ENCODE data around the gene ARID4B.
"Not testable (repeated sequence)": the region's sequence is repeated elsewhere in the genome, so short reads cannot be mapped to it uniquely, and the experiment has no call there.

Gene ARID4B

DNA sequence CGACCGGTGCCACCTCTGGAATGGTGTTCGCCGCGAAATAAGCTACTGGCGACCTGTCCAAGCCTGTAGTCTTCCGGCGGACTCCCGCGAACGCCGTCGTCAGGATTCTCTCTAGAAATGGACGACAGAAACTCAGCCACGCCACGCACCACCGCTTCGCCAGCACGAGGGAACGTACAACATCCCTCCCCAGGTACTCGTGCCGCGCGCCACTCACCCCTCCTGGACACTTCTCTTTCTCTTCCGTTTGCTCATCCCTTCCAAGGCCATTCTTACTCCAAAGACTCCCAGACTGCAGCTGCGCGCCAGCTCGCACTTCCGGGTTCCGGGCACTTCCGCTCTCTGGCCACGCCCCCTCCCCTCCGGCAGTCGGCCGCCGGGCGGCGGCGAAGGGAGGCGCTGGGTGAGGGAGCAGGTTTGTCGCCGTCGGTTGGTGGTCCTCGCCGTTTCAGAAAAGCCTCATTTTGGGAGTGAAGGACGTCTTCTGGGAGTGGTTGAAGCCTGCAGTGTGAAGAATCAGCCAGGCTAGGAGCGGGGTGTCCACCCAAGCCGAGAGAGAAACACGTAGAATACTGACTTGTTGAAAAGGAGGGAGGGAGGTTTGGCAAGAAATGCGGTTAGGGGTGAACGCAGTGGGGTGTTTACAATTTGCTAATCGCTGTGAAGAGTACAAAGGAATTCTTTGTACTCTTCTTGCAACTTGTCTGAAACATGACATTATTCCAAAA, 166.9 kb downstream of the ARID4B start, which contains the start of gene RBM34:
Gene RBM34 (minus strand): TSS at position 294 of the 728 bp plus-strand sequence. CDS start 24 bp downstream, at position 270.
- DNase-seq (ENCODE audit: low spot score) = peak; percentile 91

DNA sequence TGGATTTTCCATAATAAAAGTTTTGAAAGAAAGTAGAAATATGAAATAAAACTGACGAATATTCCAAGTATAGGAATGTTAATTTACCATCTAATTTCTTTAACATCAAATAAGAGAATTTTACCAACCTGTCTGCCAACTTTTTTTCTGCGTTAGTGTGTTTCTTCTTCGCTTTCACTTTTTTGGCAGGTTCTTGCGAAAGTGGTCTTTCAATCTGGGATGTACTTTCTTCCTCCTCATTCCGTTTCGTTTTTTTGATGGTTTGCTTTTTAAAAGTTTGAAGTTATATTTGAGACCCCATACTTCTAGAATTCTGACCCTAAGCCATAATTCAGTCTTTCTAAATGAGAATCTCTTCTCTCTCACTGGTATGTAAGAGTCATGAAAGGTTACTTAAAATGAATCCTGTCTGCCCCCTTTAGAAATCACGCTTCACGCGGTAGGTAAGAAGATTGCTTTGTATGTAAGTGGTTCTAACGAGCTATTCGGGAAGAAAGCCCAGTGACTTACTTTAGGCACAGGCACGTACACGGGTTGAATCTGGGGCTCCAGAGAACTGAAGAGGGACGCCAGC, 167.5 kb downstream of the ARID4B start:
- peak; percentile 53 for DNase-seq (ENCODE audit: low spot score)

DNA sequence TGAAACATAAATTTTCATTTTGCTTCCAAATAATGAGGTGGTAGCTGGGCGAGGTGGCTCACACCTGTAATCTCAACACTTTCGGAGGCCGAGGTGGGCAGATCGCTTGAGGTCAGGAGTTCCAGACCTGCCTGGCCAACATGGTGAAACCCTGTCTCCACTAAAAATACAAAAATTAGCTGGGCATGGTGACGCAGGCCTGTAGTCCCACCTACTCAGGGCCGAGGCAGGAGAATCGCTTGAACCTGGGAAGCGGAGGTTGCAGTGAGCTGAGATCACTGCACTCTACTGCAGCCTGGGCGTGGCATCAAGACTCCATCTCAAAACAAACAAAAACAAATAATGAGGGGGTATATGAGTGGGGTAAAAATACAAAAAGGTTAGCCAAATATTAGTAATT, 168.0 kb downstream of the ARID4B start:
- not testable (repeated sequence) for DNase-seq (ENCODE audit: low spot score)

DNA sequence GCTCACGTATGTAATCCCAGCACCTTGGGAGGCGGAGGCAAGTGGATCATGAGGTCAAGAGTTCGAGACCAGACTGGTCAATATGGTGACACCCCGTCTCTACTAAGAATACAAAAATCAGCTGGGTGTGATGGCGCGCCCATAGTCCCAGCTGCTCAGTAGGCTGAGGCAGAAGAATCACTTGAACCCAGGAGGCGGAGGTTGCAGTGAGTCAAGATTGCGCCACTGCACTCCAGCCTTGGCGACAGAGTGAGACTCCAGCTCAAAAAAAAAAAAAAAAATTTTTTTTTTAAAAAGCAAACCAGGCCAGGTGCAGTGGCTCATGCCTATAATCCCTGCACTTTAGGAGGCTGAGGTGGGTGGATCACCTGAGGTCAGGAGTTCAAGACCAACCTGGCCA, 168.7 kb downstream of the ARID4B start:
- not testable (repeated sequence) for DNase-seq (ENCODE audit: low spot score)

DNA sequence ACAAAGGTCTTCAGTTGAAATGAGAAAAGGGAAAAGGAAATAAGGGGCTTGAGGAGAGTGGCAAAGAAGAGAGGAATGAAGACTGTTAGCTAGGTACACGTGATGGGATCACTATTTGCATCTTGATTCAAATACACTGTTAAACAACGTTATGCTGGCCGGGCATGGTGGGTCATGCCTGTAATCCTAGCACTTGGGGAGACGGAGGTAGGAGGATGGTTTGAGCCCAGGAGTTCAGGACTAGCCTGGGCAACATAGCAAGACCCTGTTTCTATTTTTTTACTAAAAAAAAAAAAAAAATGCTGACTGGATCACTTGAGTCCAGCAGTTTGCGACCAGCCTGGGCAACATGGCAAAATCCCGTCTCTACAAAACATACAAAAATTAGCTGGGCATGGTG, 169.3 kb downstream of the ARID4B start:
- no peak for DNase-seq (ENCODE audit: low spot score)

DNA sequence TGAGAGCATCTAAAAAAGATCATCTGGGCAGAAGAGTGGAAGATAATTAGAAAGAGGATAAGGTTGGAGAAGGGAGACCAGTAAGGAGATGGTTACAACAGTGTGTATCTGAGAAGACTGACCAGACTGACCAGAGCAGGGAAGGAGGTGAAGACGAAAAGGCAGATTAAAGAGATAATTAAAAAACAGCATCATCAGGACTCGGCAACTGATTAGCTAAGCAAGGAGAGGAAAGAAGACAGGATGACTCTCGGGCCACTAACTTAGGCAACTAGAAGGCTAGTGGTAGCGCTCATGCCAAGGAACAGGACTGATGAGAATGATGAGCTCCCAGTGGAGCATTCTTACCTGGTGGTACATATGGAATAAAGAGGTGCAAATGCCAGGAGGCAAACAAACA, 170.8 kb downstream of the ARID4B start:
- DNase-seq (ENCODE audit: low spot score) = no peak

DNA sequence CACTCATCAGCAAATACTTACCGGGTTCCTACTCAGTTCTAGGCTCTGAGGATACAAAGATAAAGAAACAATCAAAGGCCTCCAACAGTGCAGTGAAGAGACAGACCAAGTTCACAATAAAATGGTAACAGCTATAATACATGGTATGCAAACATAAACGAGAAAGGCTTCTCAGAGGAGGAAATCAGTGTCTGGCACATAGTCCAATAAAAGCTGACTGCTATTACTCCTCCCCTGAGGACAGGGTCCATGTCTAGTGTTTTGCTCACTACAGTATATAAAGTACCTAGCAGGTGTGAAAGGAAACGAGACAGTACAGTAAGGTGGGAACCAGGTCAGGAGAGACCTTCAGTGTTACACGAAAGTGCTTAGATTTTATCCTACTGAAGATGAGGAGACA, 171.2 kb downstream of the ARID4B start:
- no peak for DNase-seq (ENCODE audit: low spot score)

DNA sequence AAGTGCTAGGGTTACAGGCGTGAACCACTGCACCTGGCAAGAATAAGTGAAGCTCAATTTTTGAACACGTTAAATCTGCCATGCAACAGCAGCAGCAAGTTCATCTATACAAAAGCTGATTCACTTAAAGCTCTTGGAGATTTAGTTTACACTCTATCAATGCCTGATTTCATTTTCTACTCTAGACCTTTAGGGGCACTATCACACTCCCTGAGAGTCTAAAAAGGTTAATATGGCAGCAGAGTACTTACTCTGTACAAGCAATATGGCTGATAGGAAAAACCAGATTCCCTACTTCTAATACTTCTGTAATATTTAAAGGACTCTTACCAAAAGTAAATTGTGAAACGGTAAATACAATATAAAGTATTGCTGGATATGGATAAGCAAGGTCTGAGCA, 171.7 kb downstream of the ARID4B start:
- DNase-seq (ENCODE audit: low spot score) = no peak

DNA sequence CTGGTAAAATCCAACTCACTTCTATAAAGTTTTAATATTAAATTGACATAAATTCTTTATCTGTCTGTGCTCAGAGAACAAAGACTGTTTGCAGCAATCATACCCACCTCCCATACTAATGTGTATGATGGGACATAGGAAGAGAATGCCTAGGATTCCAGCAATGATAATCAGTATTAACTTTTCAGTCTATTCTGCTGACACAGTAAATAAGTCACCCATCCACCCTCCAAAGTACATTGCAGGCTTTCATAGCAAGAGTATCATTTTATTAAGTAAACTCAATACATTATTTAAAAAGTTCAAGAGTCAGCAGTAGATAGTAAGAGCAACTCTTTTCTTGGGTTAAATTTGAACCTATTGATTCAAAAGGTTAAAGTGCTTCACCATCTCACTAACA, 175.7 kb downstream of the ARID4B start:
- no peak for DNase-seq (ENCODE audit: low spot score)

DNA sequence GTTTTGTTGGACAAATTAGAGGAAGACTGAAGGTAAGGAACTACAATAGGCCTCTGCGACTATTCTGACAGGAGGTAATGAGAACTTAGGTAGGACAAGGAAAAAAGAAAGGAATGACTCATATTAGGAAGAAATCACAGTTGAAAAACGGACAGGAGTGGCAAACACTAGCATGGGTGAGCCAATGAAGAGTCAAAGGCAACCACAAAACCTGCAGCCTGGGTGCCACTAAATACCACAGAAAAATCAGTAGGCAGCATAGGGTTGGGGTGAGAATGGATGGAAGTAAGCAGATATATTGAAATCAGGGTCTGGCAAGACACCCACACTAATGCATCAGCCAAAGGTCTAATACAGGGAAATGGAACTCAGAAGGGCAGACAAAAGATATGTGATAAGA, 176.9 kb downstream of the ARID4B start:
- DNase-seq (ENCODE audit: low spot score) = no peak

DNA sequence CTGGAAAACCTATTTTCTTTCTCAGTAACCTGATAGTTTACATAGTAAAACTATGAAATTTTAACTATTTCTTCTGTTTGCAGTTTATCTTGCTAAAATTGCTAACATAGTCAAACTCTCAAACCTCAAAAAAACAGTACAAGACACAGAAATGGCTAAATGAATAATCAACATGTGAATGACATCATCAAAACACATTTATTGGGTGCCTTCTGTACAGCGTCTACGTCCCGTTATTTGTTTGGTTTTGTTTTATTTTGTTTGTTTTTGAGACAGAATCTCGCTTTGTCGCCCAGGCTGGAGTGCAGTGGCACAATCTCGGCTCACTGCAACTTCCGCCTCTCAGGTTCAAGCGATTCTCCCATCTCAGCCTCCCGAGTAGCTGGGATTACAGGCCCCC, 178.2 kb downstream of the ARID4B start:
- DNase-seq (ENCODE audit: low spot score) = no peak

DNA sequence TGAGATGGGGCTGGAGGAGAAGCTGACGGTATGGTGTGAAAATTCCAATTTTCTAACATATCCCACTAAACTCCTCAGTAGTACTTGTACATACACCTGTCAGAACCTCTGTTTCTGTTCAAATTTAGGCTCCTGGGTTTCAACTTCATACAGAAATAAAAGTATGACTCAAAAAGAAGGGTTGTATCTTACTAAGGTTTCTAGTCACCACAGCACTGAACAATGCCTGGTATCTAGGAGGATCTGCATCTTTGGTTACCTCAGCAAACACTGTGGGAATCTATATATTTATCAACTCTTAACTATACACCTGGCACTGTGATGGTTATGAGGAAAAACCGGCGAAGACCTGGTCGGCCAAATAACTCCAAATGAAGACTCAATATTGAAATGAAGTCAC, 180.7 kb downstream of the ARID4B start:
- no peak for DNase-seq (ENCODE audit: low spot score)

DNA sequence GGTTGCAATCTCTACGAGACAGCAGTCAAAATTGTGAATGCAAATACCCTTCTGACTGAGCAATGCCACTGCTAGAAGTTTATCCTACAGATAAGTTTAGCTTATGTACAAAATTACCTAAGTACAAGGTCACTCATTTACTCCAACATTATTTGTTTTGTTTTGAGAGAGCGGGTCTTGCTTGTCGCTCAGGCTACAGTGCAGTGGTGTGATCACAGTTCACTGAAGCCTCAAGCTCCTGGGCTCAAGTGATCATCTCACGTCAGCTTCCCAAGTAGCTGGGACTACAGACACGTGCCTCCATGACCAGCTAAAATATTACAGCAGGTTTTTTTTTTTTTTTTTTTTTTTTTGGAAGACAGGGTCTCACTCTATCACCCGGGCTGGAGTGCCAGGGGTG, 182.3 kb downstream of the ARID4B start:
- no peak for DNase-seq (ENCODE audit: low spot score)

DNA sequence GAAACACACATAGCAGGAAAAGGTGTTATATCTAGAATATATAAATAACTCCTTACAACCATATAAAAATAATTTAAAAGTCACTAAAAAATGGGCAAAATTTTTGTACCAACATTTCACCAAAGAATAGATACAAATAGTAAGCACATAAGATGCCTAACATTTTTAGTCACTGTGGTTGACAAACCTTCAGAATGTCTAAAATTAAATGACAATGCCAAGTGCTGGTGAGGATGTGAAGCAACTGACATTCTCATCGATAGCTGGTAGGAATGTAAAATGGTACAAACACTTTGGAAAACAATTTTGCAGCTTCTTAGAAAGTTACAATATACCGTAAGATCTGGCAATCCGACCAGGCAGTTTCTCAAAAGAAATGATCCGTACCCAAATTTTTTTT, 185.0 kb downstream of the ARID4B start:
- DNase-seq (ENCODE audit: low spot score) = no peak

DNA sequence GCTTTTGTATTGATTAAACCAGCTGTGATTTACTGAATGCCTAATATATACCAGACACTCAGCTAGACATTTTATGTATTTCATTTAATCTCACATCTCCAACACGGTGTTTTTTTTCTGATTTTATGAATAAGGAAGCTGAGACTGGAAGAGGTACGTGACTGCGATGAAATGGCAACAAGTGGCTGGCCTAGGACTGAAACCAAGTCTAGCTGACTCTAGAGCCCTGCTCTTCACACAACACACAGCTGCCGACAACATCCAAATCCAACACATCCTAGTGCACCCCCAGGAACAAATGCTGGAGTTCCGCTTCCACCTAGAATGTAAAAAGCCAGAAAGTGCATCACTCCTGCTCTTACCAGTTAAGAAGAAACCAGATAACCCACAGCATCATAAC, 188.7 kb downstream of the ARID4B start:
- DNase-seq (ENCODE audit: low spot score) = no peak

DNA sequence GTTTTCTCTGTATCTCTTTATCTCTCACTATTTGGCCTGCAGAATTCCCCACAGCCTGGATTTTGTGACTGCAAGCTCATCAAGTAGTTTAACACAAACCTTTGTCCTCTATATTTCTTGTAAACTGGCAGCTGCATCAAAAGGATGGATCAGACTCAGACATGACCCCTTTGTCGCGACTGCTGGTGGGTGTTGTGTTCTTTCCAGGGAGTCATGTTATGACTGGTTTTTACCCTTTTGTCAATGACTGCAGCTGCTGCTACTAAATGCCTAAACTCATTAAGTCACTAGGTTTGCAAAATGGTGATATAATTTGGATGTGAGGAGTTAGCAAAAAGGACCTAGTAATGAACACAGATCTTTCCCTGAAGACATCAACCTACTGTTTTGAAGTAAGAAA, 189.2 kb downstream of the ARID4B start:
- no peak for DNase-seq (ENCODE audit: low spot score)

DNA sequence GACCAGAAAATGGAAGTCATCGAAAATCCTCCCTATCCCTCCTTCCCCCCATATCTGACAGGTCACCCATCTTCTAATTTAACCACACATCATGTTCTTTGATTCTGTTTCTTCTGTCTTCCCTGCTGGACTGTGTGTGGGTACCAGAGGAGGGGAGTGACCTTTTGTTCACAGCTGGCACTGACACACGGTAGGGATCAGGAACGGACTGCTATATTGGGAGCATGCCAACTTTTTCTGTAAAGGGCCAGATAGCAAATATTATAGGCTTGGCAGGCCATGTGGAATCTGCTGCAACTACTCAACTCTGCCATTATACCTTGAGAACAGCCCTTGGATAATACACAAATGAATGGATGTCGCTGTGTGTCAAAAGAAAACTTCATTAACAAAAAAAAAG, 191.9 kb downstream of the ARID4B start:
- DNase-seq (ENCODE audit: low spot score) = no peak

DNA sequence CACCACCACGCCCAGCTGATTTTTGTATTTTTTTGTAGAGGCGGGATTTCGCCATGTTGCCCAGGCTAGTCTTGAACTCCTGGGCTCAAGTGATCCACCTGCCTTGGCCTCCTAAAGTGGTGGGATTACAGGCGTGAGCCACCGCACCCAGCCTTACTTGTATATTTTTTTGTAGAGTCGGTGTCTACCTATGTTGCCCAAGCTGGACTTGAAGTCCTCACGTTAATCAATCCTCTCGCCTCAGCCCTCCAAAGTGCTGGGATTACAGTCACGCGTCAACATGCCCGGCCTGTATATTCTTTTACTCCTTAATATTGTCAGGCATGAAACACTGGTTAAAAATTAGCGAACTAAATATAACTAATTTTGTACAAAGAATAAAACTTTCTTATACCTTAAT, 193.8 kb downstream of the ARID4B start:
- DNase-seq (ENCODE audit: low spot score) = no peak

DNA sequence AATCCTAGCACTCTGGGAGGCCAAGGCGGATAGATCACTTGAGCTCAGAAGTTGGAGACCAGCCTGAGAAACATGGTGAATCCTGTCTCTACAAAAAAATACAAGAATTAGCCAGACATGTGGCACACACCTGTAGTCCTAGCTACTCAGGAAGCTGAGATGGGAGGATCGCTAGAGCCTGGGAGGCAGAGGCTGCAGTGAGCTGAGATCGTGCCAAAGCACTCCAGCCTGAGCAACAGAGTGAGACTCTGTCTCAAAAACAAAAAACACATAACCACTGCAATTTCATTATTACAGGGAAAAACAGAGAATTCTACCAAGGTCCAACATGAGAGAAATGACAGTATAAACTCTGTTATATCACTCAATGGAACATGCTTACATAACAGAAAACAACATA, 194.9 kb downstream of the ARID4B start:
- no peak for DNase-seq (ENCODE audit: low spot score)

DNA sequence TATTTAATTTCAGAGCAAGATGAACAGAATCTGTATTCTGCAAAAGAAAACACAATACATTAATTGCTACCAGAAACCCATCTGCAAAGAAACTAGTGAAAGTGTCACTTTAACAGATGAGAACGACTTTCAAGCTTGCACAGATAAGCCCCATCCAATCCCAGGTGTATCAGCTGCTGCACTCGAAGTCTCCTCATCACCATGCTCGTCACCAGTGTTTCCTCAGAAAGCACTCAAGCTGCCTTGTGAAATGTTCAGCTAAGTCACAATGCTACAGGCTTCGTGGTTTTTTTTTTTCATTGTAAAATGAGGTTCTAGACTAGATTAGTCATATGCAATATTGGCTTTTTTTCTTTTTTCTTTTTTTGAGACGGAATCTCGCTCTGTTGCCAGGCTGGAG, 196.0 kb downstream of the ARID4B start:
- no peak for DNase-seq (ENCODE audit: low spot score)

DNA sequence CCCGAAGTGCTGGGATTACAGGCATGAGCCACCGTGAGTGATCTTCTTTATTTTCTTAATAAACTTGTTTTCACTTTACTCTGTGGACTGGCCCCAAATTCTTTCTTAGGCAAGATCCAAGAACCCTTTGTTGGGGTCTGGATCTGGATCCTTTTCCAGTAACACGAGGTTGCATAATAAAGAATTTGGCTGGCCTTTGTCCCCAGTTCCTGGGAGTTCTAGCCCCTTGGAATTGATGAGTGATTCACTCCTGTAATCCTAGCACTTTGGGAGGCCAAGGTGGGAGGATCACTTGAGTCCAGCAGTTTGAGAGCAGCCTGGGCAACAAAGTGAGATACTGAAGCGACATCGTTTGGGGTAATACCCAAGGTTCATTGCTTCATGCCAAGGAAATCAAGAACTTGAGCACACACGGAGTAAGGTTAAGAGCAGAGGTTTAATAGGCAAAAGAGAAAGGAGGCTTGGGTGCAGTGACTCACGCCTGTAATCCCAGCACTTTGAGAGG, 197.2 kb downstream of the ARID4B start:
- DNase-seq (ENCODE audit: low spot score) = no peak

DNA sequence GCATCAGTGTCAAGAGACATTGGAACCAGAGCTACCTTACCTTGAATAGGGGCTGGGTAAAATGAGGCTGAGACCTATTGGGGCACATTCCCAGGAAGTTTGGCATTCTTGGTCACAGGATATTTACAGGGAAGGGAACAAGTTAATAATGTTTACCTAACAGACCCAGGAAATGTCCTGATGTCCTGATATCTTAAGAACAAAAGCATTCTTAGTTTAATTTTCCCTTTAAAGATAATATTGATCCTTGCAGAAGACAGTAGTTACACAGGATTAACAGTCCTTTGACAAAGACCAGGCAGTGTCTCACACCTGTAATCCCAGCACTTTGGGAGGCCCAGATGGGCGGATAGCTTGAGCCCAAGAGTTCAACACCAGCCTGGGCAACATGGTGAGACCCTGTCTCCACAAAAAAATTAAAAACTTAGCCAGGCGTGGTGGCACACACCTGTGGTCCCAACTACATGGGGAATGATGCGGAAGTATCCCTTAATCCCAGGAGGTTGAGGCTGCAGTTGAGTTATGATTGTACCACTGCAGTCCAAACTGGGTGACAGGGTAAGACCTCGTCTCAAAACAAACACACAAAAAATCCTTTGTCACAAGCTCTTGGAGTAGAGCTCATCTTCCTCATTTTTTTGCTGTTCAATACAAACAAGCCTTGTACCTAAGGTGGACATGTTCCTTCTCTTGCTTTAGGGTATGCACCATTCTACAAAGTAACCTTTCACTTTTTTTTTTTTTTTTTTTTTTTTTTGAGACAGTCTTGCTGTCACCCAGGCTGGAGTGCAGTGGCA, 198.0 kb downstream of the ARID4B start:
- DNase-seq (ENCODE audit: low spot score) = no peak

Measured in germinal center (tissue), 1 donor.